ENCODE data around the gene ENTR1.
"Not testable (repeated sequence)": the region's sequence is repeated elsewhere in the genome, so short reads cannot be mapped to it uniquely, and the experiment has no call there.

ENTR1 gene

GRCh38 chr9:136439481-136440408 is 29.3 kb upstream of the ENTR1 start, which contains the start of gene INPP5E:
TSS of gene INPP5E (minus strand) at chr9:136439845. CDS start at chr9:136439419, 426 bp downstream.
- peak; percentile 67 for DNase-seq
- in situ Hi-C loops (cut with HindIII; ENCODE audit: low pct_ligation_motif_present, low pct_unique_long_range_greater_than_20kb, low sequenced_read_pairs) = no loop called here

GRCh38 chr9:136438548-136439480 is 28.4 kb upstream of the ENTR1 start:
- in situ Hi-C loops (cut with HindIII; ENCODE audit: low pct_ligation_motif_present, low pct_unique_long_range_greater_than_20kb, low sequenced_read_pairs) = no loop called here
- peak; percentile 23 for DNase-seq

GRCh38 chr9:136437839-136438547 is 27.6 kb upstream of the ENTR1 start:
- in situ Hi-C loops (cut with HindIII; ENCODE audit: low pct_ligation_motif_present, low pct_unique_long_range_greater_than_20kb, low sequenced_read_pairs) = no loop called here
- no peak for DNase-seq

GRCh38 chr9:136437430-136437829 is 27.0 kb upstream of the ENTR1 start:
- in situ Hi-C loops (cut with HindIII; ENCODE audit: low pct_ligation_motif_present, low pct_unique_long_range_greater_than_20kb, low sequenced_read_pairs) = no loop called here
- no peak for DNase-seq

GRCh38 chr9:136436055-136436634 is 25.7 kb upstream of the ENTR1 start:
- no peak for DNase-seq
- in situ Hi-C loops (cut with HindIII; ENCODE audit: low pct_ligation_motif_present, low pct_unique_long_range_greater_than_20kb, low sequenced_read_pairs) = no loop called here

- DNase-seq = no peak
- in situ Hi-C loops (cut with HindIII; ENCODE audit: low pct_ligation_motif_present, low pct_unique_long_range_greater_than_20kb, low sequenced_read_pairs) = no loop called here
Observed at GRCh38 chr9:136434580-136435169, 24.3 kb upstream of the ENTR1 start.

- in situ Hi-C loops (cut with HindIII; ENCODE audit: low pct_ligation_motif_present, low pct_unique_long_range_greater_than_20kb, low sequenced_read_pairs) = no loop called here
- no peak for DNase-seq
Observed at GRCh38 chr9:136433849-136434579, 23.6 kb upstream of the ENTR1 start.

- in situ Hi-C loops (cut with HindIII; ENCODE audit: low pct_ligation_motif_present, low pct_unique_long_range_greater_than_20kb, low sequenced_read_pairs) = no loop called here
- no peak for DNase-seq
Observed at GRCh38 chr9:136433043-136433715, 22.8 kb upstream of the ENTR1 start.

GRCh38 chr9:136432591-136432990 is 22.2 kb upstream of the ENTR1 start:
- in situ Hi-C loops (cut with HindIII; ENCODE audit: low pct_ligation_motif_present, low pct_unique_long_range_greater_than_20kb, low sequenced_read_pairs) = no loop called here
- DNase-seq = no peak

- in situ Hi-C loops (cut with HindIII; ENCODE audit: low pct_ligation_motif_present, low pct_unique_long_range_greater_than_20kb, low sequenced_read_pairs) = no loop called here
- DNase-seq = no peak
Observed at GRCh38 chr9:136431782-136432350, 21.5 kb upstream of the ENTR1 start.

GRCh38 chr9:136430588-136431234 is 20.3 kb upstream of the ENTR1 start:
- no peak for DNase-seq
- in situ Hi-C loops (cut with HindIII; ENCODE audit: low pct_ligation_motif_present, low pct_unique_long_range_greater_than_20kb, low sequenced_read_pairs) = no loop called here

GRCh38 chr9:136429683-136430491 is 19.5 kb upstream of the ENTR1 start:
- no peak for DNase-seq
- in situ Hi-C loops (cut with HindIII; ENCODE audit: low pct_ligation_motif_present, low pct_unique_long_range_greater_than_20kb, low sequenced_read_pairs) = no loop called here

GRCh38 chr9:136429075-136429628 is 18.7 kb upstream of the ENTR1 start:
- in situ Hi-C loops (cut with HindIII; ENCODE audit: low pct_ligation_motif_present, low pct_unique_long_range_greater_than_20kb, low sequenced_read_pairs) = no loop called here
- no peak for DNase-seq

- DNase-seq = no peak
- in situ Hi-C loops (cut with HindIII; ENCODE audit: low pct_ligation_motif_present, low pct_unique_long_range_greater_than_20kb, low sequenced_read_pairs) = no loop called here
Observed at GRCh38 chr9:136426787-136427186, 16.4 kb upstream of the ENTR1 start.

- in situ Hi-C loops (cut with HindIII; ENCODE audit: low pct_ligation_motif_present, low pct_unique_long_range_greater_than_20kb, low sequenced_read_pairs); DNase-seq: not testable (repeated sequence)
Observed at GRCh38 chr9:136425367-136425766, 15.0 kb upstream of the ENTR1 start.

Measured in ACHN (cell line).